Measurements from ENCODE around the gene SYNGR2. TPM values are rescaled to one million over a fixed set of nuclear protein-coding genes. Genes with fewer than 3 reads are reported as not detected.

SYNGR2 gene
- polyA plus RNA-seq, 1 experiment, result 135 TPM

- Histone ChIP-seq H3K27me3 (ENCODE audit: control insufficient read depth, insufficient read depth, low read length) (no peaks in the 10 kb centered on the region), H3K36me3 (ENCODE audit: control insufficient read depth, insufficient read depth, low read length) (peaks cover 5% of the 10 kb centered on the region; the same call in 1 of the 2 replicates), H3K4me3 (ENCODE audit: low read depth, low read length) (no peak overlapping the region)
- no peak for TF ChIP-seq CTCF (IDR thresholded peaks at IDR 0.05; ENCODE audit: insufficient read depth, low read depth, low read length)
- DNase-seq (ENCODE audit: low read depth), result no peak
- CTCF ChIA-PET, result interaction anchor here (0.9 kb wide), 2 partner anchors 14 to 42 kb away, joined by 3 read pairs; no protein-coding TSS in a partner anchor
- POLR2A ChIA-PET, result no interaction called here
These were observed 4.1 kb downstream of the SYNGR2 start for GRCh38 chr17:78172249-78173051.

- no peak for TF ChIP-seq CTCF (IDR thresholded peaks at IDR 0.05; ENCODE audit: insufficient read depth, low read depth, low read length)
- ChIA-PET CTCF (no interaction called here), POLR2A (no interaction called here)
- H3K4me3 ChIP-seq (ENCODE audit: low read depth, low read length), result no peak overlapping the region
- H3K27me3 ChIP-seq (ENCODE audit: control insufficient read depth, insufficient read depth, low read length), result no peaks in the 10 kb centered on the region
- DNase-seq (ENCODE audit: low read depth), result no peak
- peaks cover 5% of the 10 kb centered on the region; the same call in 1 of the 2 replicates for H3K36me3 ChIP-seq (ENCODE audit: control insufficient read depth, insufficient read depth, low read length)
These were observed 4.8 kb downstream of the SYNGR2 start for GRCh38 chr17:78173097-78173715.

GRCh38 chr17:78174346-78174869, 6.0 kb downstream of the SYNGR2 start:
- Histone ChIP-seq H3K36me3 (ENCODE audit: control insufficient read depth, insufficient read depth, low read length) (peaks cover 5% of the 10 kb centered on the region; the same call in 1 of the 2 replicates), H3K4me3 (ENCODE audit: low read depth, low read length) (no peak overlapping the region), H3K27me3 (ENCODE audit: control insufficient read depth, insufficient read depth, low read length) (no peaks in the 10 kb centered on the region)
- ChIA-PET CTCF (interaction anchor here (4.2 to 4.4 kb wide), 2 partner anchors 11 to 62 kb away, joined by 35 to 38 read pairs; partner anchors contain the start of gene TK1), POLR2A (no interaction called here)
- no peak for DNase-seq (ENCODE audit: low read depth)
- TF ChIP-seq CTCF (IDR thresholded peaks at IDR 0.05; ENCODE audit: insufficient read depth, low read depth, low read length), result no peak

GRCh38 chr17:78174870-78175642, 6.7 kb downstream of the SYNGR2 start:
- Histone ChIP-seq H3K4me3 (ENCODE audit: low read depth, low read length) (no peak overlapping the region), H3K27me3 (ENCODE audit: control insufficient read depth, insufficient read depth, low read length) (no peaks in the 10 kb centered on the region), H3K36me3 (ENCODE audit: control insufficient read depth, insufficient read depth, low read length) (peaks cover 5% of the 10 kb centered on the region; the same call in 1 of the 2 replicates)
- no peak for DNase-seq (ENCODE audit: low read depth)
- CTCF ChIA-PET, result interaction anchor here (1.0 to 4.4 kb wide), 4 partner anchors 10 to 79 kb away, joined by 4 to 38 read pairs (median 20); partner anchors contain the start of gene TK1
- no peak for TF ChIP-seq CTCF (IDR thresholded peaks at IDR 0.05; ENCODE audit: insufficient read depth, low read depth, low read length)
- POLR2A ChIA-PET, result no interaction called here

All from BJ (cell line).